ENCODE data around the gene SLC4A2.

The SLC4A2 gene

DNA sequence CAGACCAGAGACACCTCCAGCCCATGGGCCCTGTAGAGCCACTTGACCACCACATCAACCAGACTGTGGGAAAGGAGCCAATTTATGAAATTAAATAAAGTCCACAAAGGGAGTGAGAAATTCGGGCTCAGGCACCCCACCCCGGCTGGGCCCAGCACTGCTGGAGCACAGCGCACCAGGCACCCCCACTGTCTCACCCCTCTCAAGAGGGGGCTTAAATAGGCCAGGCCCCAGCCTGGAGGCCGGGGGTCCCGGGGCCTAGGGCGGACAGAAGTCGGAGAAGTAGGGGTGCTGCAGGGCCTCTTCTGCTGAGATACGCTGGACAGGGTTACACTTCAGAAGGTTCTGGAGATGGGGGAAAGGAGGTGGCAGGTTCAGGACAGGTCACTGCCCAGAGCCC, 5.6 kb upstream of the SLC4A2 start:
- Histone ChIP-seq H3K4me2 (ENCODE audit: low read length) (no peak overlapping the region), H3K4me1 (ENCODE audit: low read length) (peaks cover 6% of the 10 kb centered on the region; the same call in 1 of the 2 replicates), H4K20me1 (ENCODE audit: insufficient read depth, low read length) (no peaks in the 10 kb centered on the region), H3K9me3 (ENCODE audit: insufficient read depth, low read length) (no peaks in the 10 kb centered on the region), H3K9ac (ENCODE audit: low read length) (no peak overlapping the region), H3K79me2 (ENCODE audit: low read length) (no peaks in the 10 kb centered on the region), H3K36me3 (replicated peaks; ENCODE audit: low read depth, low read length) (no peaks in the 10 kb centered on the region), H3K27ac (ENCODE audit: low read length) (no peak overlapping the region), H3K27me3 (ENCODE audit: low read depth, low read length) (no peaks in the 10 kb centered on the region), H2AFZ (ENCODE audit: low read depth, low read length) (no peak overlapping the region), H3K4me3 (ENCODE audit: low read length) (no peak overlapping the region)
- TF ChIP-seq EZH2phosphoT487 (IDR thresholded peaks at IDR 0.05; ENCODE audit: low read depth) (no peak), CTCF (IDR thresholded peaks at IDR 0.05; ENCODE audit: low read depth, low read length) (no peak)

DNA sequence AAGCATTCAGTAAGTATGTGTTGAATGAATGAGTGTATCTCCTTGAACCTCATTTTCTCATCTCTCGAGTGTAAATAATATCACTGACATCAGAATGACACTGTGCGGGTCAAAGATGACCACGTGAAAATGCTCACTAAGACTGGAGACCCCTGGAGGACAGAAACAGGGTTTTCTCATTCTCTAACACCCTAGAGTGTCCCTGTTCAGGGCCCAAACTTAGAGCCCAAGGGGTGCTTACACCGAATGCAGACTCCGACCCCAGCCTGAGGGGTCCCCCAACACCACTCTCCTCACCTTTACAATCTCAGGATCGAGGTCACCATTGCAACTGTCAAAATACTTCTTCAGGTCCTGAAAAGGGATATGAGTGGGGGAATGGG, 3.1 kb upstream of the SLC4A2 start:
- H4K20me1 ChIP-seq (ENCODE audit: insufficient read depth, low read length), result peaks cover 8% of the 10 kb centered on the region
- peaks cover 17% of the 10 kb centered on the region for H3K79me2 ChIP-seq (ENCODE audit: low read length)
- no peaks in the 10 kb centered on the region for H3K36me3 ChIP-seq (replicated peaks; ENCODE audit: low read depth, low read length)
- H3K27ac ChIP-seq (ENCODE audit: low read length), result no peak overlapping the region
- H3K4me3 ChIP-seq (ENCODE audit: low read length), result no peak overlapping the region
- no peaks in the 10 kb centered on the region for H3K27me3 ChIP-seq (ENCODE audit: low read depth, low read length)
- no peak overlapping the region for H3K9ac ChIP-seq (ENCODE audit: low read length)
- H3K4me2 ChIP-seq (ENCODE audit: low read length), result no peak overlapping the region
- TF ChIP-seq EZH2phosphoT487 (IDR thresholded peaks at IDR 0.05; ENCODE audit: low read depth), result no peak
- TF ChIP-seq CTCF (IDR thresholded peaks at IDR 0.05; ENCODE audit: low read depth, low read length), result no peak
- H3K4me1 ChIP-seq (ENCODE audit: low read length), result peaks cover 14% of the 10 kb centered on the region
- no peaks in the 10 kb centered on the region for H3K9me3 ChIP-seq (ENCODE audit: insufficient read depth, low read length)
- no peak overlapping the region for H2AFZ ChIP-seq (ENCODE audit: low read depth, low read length)

DNA sequence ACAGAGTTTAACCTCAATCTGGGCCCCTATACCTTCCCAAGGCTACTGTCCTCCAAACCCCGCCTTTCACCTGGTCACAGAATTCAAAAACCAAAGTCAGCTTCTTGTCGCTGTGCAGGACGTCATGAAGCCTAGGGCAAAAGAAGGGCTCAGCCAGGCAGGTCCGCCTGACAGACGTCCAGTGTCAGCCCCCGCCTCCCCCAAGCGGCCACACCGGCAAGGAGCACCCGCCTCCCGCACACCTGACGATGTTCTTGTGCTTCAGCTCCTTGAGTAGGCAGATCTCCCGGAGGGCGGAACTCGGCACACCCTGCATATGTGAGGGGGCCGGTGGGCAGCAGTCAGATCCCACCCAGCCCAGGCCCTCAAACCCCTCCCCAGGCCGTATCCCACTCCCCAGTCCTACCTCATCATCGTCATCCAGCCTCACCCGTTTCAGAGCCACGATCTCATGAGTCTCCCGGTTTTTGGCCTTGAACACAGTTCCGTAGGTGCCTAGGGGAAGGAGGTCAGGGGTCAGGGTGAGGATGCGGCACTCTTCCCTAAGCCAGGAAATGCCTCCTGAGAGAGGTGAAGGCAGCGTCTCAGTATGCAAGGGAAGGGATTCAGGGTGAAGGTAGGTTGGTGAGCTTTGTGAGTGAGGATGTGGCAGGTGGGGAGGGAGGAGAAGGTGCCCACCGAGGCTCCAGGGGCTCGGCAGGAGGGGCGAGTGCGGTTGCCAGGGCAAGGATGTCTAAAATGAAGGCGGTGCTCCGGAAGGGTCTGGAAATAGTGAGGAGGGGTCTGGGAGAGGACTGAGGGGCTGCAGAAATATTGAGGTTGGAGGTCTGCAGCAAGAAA, 2.5 kb upstream of the SLC4A2 start:
- no peaks in the 10 kb centered on the region for H3K27me3 ChIP-seq (ENCODE audit: low read depth, low read length)
- H4K20me1 ChIP-seq (ENCODE audit: insufficient read depth, low read length), result peaks cover 12% of the 10 kb centered on the region
- peaks cover 16% of the 10 kb centered on the region for H3K4me1 ChIP-seq (ENCODE audit: low read length)
- peak overlapping the region; percentile 71 for H3K9ac ChIP-seq (ENCODE audit: low read length)
- H3K9me3 ChIP-seq (ENCODE audit: insufficient read depth, low read length), result no peaks in the 10 kb centered on the region
- H3K4me3 ChIP-seq (ENCODE audit: low read length), result peak overlapping the region; percentile 90
- H3K36me3 ChIP-seq (replicated peaks; ENCODE audit: low read depth, low read length), result no peaks in the 10 kb centered on the region
- H3K79me2 ChIP-seq (ENCODE audit: low read length), result peaks cover 23% of the 10 kb centered on the region
- TF ChIP-seq CTCF (IDR thresholded peaks at IDR 0.05; ENCODE audit: low read depth, low read length) (no peak), EZH2phosphoT487 (IDR thresholded peaks at IDR 0.05; ENCODE audit: low read depth) (no peak)
- H3K27ac ChIP-seq (ENCODE audit: low read length), result no peak overlapping the region
- H3K4me2 ChIP-seq (ENCODE audit: low read length), result peak overlapping the region; percentile 90
- 0 out of 2 replicates have a peak overlapping the region, but pooled peaks have one; percentile 52 for H2AFZ ChIP-seq (ENCODE audit: low read depth, low read length)

DNA sequence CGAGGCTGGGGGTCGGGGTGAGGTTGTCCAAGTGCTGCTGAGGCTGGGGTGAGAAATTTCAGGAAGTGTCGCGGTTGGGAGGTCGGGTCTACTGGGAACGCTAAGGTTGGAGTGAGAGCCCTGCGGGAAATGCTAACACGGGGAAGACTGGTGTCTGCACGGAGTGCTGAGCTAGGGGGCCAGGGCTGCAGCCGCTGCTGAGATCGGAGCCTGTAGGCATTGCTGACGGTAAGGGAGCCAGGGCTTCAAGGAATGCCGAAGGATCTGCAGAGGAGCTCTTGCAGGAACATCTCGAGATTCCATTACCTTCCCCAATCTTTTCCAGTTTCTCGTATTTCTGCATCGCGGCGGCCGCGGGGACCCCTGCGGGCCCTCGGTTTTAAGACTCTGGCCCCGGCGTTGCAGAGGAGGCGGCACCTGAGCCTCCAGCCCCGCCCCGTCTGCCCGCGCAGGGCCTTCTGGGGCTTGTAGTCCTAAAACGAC, 1.8 kb upstream of the SLC4A2 start, which contains the start of gene CDK5:
TSS of gene CDK5 (minus strand) at position 392 of the 483 bp plus-strand sequence. CDS start at position 343, 49 bp downstream.
- no peak for TF ChIP-seq CTCF (IDR thresholded peaks at IDR 0.05; ENCODE audit: low read depth, low read length)
- no peak for TF ChIP-seq EZH2phosphoT487 (IDR thresholded peaks at IDR 0.05; ENCODE audit: low read depth)
- peak within 1 kb of the TSS; percentile 52; the same call in 1 of the 2 replicates for H2AFZ ChIP-seq (ENCODE audit: low read depth, low read length)

More for the DNA sequence above, 1.8 kb upstream of the SLC4A2 start, which contains the start of gene CDK5:
- Histone ChIP-seq H3K4me2 (ENCODE audit: low read length) (peak within 1 kb of the TSS; percentile 99), H3K36me3 (replicated peaks; ENCODE audit: low read depth, low read length) (no peaks in the 10 kb centered on the region), H3K27me3 (ENCODE audit: low read depth, low read length) (no peaks in the 10 kb centered on the region), H3K79me2 (ENCODE audit: low read length) (peaks cover 26% of the 10 kb centered on the region), H3K4me1 (ENCODE audit: low read length) (peaks cover 16% of the 10 kb centered on the region), H3K9ac (ENCODE audit: low read length) (peak within 1 kb of the TSS; percentile 87), H3K9me3 (ENCODE audit: insufficient read depth, low read length) (no peaks in the 10 kb centered on the region), H4K20me1 (ENCODE audit: insufficient read depth, low read length) (peaks cover 12% of the 10 kb centered on the region), H3K27ac (ENCODE audit: low read length) (peak within 1 kb of the TSS; percentile 72), H3K4me3 (ENCODE audit: low read length) (peak within 1 kb of the TSS; percentile 90)

Measured in OCI-LY3 (cell line).